A549 (cell line): ENCODE measurements around the gene EPB41L4B. TPM values are rescaled to one million over a fixed set of nuclear protein-coding genes. Genes with fewer than 3 reads are reported as not detected.

ENCODE experiments used
- ATAC-seq, 2 experiments: fragments of 200-7000 bp in 1 of 2; fragments of >200 bp in 1 of 2; cut with Nextera tagmentation in 1 of 2; cut with Tn5 transposase in 1 of 2; 3 replicates each; pipeline versions ENCODE4 v1.8.0 to v1.9.1; 2018 to 2020; ENCODE audit warnings: mild to moderate bottlenecking in 1 of 2, moderate library complexity in 1 of 2
- CTCF ChIA-PET: fragments of 300-600 bp; sonication (Branson Sonifier 250); formaldehyde crosslinking; extraction: SDS; loops from one replicate; lab custom pipeline; 2021; ENCODE audit warnings: antibody characterized with exemption, inconsistent platforms; lab: Yijun Ruan, JAX
- POLR2A ChIA-PET: fragments of 350-600 bp; formaldehyde crosslinking; extraction: SDS; loops from one replicate; lab custom pipeline; 2021; ENCODE audit warnings: antibody characterized with exemption, inconsistent platforms; lab: Yijun Ruan, JAX
- DNase-seq, 2 experiments: peaks; one replicate each; pipeline versions ENCODE4 v3.0.0 to v3.0.0-alpha.2; 2011 to 2016; ENCODE audit warnings: low read depth in 1 of 2, low spot score in 1 of 2
- FAIRE-seq: peaks from 2 replicates; lab custom pipeline; 2011; peaks lifted over from hg19 to GRCh38; lab: Jason Lieb, UNC
- H3K27ac ChIP-seq, 2 experiments: fragments of >200 bp; sonication (Bioruptor Twin); formaldehyde crosslinking; 3 replicates each; pipeline ENCODE4 v1.5.1; 2016 to 2017
- H3K4me1 ChIP-seq: fragments of >200 bp; sonication (Bioruptor Twin); formaldehyde crosslinking; 3 replicates; pipeline ENCODE4 v1.6.1; 2016
- H3K4me2 ChIP-seq: fragments of >200 bp; sonication (Bioruptor Twin); formaldehyde crosslinking; 3 replicates; pipeline ENCODE4 v1.6.1; 2016
- H3K4me3 ChIP-seq: fragments of >200 bp; sonication (Bioruptor Twin); formaldehyde crosslinking; 3 replicates; pipeline ENCODE4 v1.5.1; 2016
- H3K9me3 ChIP-seq: fragments of >200 bp; sonication (Bioruptor Twin); formaldehyde crosslinking; 3 replicates; pipeline ENCODE4 v1.6.1; 2016
- ATOH8 ChIP-seq: fragments of 250-450 bp; sonication (Bioruptor Pico); IDR thresholded peaks from 2 replicates; pipeline ENCODE4 v1.5.0; 2020; ENCODE audit warnings: low read depth, mild to moderate bottlenecking, moderate library complexity
- BHLHE40 ChIP-seq: IDR thresholded peaks from 2 replicates; pipeline ENCODE4 v1.6.1; 2012; ENCODE audit warnings: low read depth, low read length, inconsistent platforms
- CBX8 ChIP-seq: fragments of 200-600 bp; sonication (generic); IDR thresholded peaks from 2 replicates; pipeline ENCODE4 v1.6.1; 2016
- CEBPB ChIP-seq, 2 experiments: fragments of >200 bp in 1 of 2; sonication (Bioruptor Twin) in 1 of 2; formaldehyde crosslinking in 1 of 2; IDR thresholded peaks; 2 replicates each; pipeline ENCODE4 v1.6.1; 2012 to 2016
- CHD4 ChIP-seq: fragments of 200-600 bp; sonication (generic); IDR thresholded peaks from 2 replicates; pipeline ENCODE4 v1.6.1; 2016; ENCODE audit warnings: antibody characterized with exemption, mild to moderate bottlenecking, borderline replicate concordance
- CTCF ChIP-seq: fragments of >200 bp; sonication (Bioruptor Twin); formaldehyde crosslinking; IDR thresholded peaks from 3 replicates; pipeline ENCODE4 v1.5.1; 2016
- E2F6 ChIP-seq: IDR thresholded peaks from 2 replicates; pipeline ENCODE4 v1.6.1; 2012; ENCODE audit warnings: low read depth, borderline replicate concordance
- EHF ChIP-seq: fragments of 250-450 bp; sonication (Bioruptor Pico); IDR thresholded peaks from 2 replicates; pipeline ENCODE4 v1.5.0; 2020; ENCODE audit warnings: mild to moderate bottlenecking
- FOSB ChIP-seq: fragments of 250-450 bp; sonication (Bioruptor Pico); IDR thresholded peaks from 2 replicates; pipeline ENCODE4 v1.5.0; 2020; ENCODE audit warnings: mild to moderate bottlenecking, moderate library complexity
- FOSL2 ChIP-seq, 2 experiments: fragments of 450-650 bp in 1 of 2; fragments of >200 bp in 1 of 2; sonication (Bioruptor Twin) in 1 of 2; formaldehyde crosslinking; IDR thresholded peaks; 2 replicates each; pipeline versions ENCODE4 v1.5.0 to v1.6.1; 2016 to 2020; ENCODE audit warnings: mild to moderate bottlenecking in 1 of 2, moderate library complexity in 1 of 2
- HDAC2 ChIP-seq: fragments of 200-600 bp; sonication (generic); IDR thresholded peaks from 2 replicates; pipeline ENCODE4 v1.6.1; 2016
- HMGXB4 ChIP-seq: fragments of 250-450 bp; sonication (Bioruptor Pico); IDR thresholded peaks from 2 replicates; pipeline ENCODE4 v1.5.0; 2021; ENCODE audit warnings: mild to moderate bottlenecking, moderate library complexity, borderline replicate concordance
- HOXA7 ChIP-seq: fragments of 250-450 bp; sonication (Bioruptor Pico); IDR thresholded peaks from 2 replicates; pipeline ENCODE4 v1.5.0; 2020; ENCODE audit warnings: mild to moderate bottlenecking, moderate library complexity
- HOXB13 ChIP-seq: fragments of 250-450 bp; sonication (Bioruptor Pico); IDR thresholded peaks from 2 replicates; pipeline ENCODE4 v1.5.0; 2020; ENCODE audit warnings: low read depth, mild to moderate bottlenecking, moderate library complexity
- HOXB5 ChIP-seq: fragments of 250-450 bp; sonication (Bioruptor Pico); IDR thresholded peaks from 2 replicates; pipeline ENCODE4 v1.5.0; 2020; ENCODE audit warnings: mild to moderate bottlenecking, moderate library complexity
- JUN ChIP-seq, 2 experiments: fragments of >200 bp; sonication (Bioruptor Twin); formaldehyde crosslinking; IDR thresholded peaks; 2 replicates in 1 of 2; 3 replicates in 1 of 2; pipeline ENCODE4 v1.6.1; 2016 to 2017
- JUNB ChIP-seq: fragments of >200 bp; sonication (Bioruptor Twin); formaldehyde crosslinking; IDR thresholded peaks from 2 replicates; pipeline ENCODE4 v1.6.1; 2016
- KDM1A ChIP-seq: fragments of 200-600 bp; sonication (generic); IDR thresholded peaks from 2 replicates; pipeline ENCODE4 v1.6.1; 2016; ENCODE audit warnings: low read depth, mild to moderate bottlenecking
- MAX ChIP-seq: IDR thresholded peaks from 2 replicates; pipeline ENCODE4 v1.6.1; 2012
- MAZ ChIP-seq: fragments of 150-350 bp; IDR thresholded peaks from 2 replicates; pipeline ENCODE4 v1.6.1; 2014; ENCODE audit warnings: antibody characterized with exemption, low read depth, low read length, borderline replicate concordance
- MYC ChIP-seq: IDR thresholded peaks from 2 replicates; pipeline ENCODE4 v1.6.1; 2012; ENCODE audit warnings: mild to moderate bottlenecking, inconsistent platforms, low read length, improper control_type of control experiment, borderline replicate concordance
- NPAS2 ChIP-seq: fragments of 250-450 bp; sonication (Bioruptor Pico); IDR thresholded peaks from 2 replicates; pipeline ENCODE4 v1.8.0; 2022; ENCODE audit warnings: mild to moderate bottlenecking, moderate library complexity, borderline replicate concordance
- NR3C1 ChIP-seq: fragments of >200 bp; sonication (Bioruptor Twin); formaldehyde crosslinking; IDR thresholded peaks from 3 replicates; pipeline ENCODE4 v1.6.1; 2017
- PBX3 ChIP-seq: IDR thresholded peaks from 2 replicates; pipeline ENCODE4 v1.6.1; 2012
- RAD21 ChIP-seq, 2 experiments: fragments of >200 bp in 1 of 2; sonication (Bioruptor Twin) in 1 of 2; formaldehyde crosslinking in 1 of 2; IDR thresholded peaks in 1 of 2; conservative IDR thresholded peaks in 1 of 2; 2 replicates in 1 of 2; 3 replicates in 1 of 2; pipeline ENCODE4 v1.6.1; 2012 to 2018; ENCODE audit warnings: inconsistent platforms in 1 of 2
- RCOR1 ChIP-seq: fragments of 150-350 bp; IDR thresholded peaks from 2 replicates; pipeline ENCODE4 v1.6.1; 2014; ENCODE audit warnings: antibody characterized with exemption, low read length, low read depth
- RNF2 ChIP-seq: fragments of 200-600 bp; sonication (generic); IDR thresholded peaks from 2 replicates; pipeline ENCODE4 v1.6.1; 2016; ENCODE audit warnings: low read depth, mild to moderate bottlenecking, antibody characterized with exemption, moderate library complexity, borderline replicate concordance
- SMC3 ChIP-seq: fragments of >200 bp; sonication (Bioruptor Twin); formaldehyde crosslinking; IDR thresholded peaks from 3 replicates; pipeline ENCODE4 v1.6.1; 2018; ENCODE audit warnings: inconsistent platforms
- USF2 ChIP-seq: fragments of 450-650 bp; IDR thresholded peaks from 2 replicates; pipeline ENCODE4 v1.6.1; 2014; ENCODE audit warnings: antibody characterized with exemption
- ZC3H11A ChIP-seq: fragments of 450-650 bp; IDR thresholded peaks from 2 replicates; pipeline ENCODE4 v1.6.1; 2014; ENCODE audit warnings: antibody characterized with exemption, mild to moderate bottlenecking
- ZNF302 ChIP-seq: fragments of 250-450 bp; sonication (Bioruptor Pico); IDR thresholded peaks from 2 replicates; pipeline ENCODE4 v1.9.0; 2021; ENCODE audit warnings: inconsistent platforms, mild to moderate bottlenecking, moderate library complexity
- WGBS: methylation state at CpG from one replicate; pipeline ENCODE4 v1.1.6; 2017; ENCODE audit errors: missing lambda C conversion rate; 5-methylcytosine and 5-hydroxymethylcytosine counted together
- polyA minus RNA-seq: library from RNA; depleted of rRNA, polyadenylated mRNA; stranded (reverse); fragments of >200 nt; gene quantifications from 2 replicates; pipeline ENCODE4 v1.2.3, GENCODE V29; 2011; rRNA and poly(A)+ RNA removed
- polyA plus RNA-seq, 4 experiments: library from polyadenylated mRNA; depleted of rRNA in 3 of 4; stranded (reverse); fragments of >200 nt; fragmentation: RNase III in 1 of 4; extraction: RNeasy Plus Mini Kit Qiagen cat#74134 plus additional on column Dnase treatment in 1 of 4; gene quantifications; 2 replicates in 3 of 4; 3 replicates in 1 of 4; pipeline ENCODE4 v1.2.3, GENCODE V29; 2011 to 2017

EPB41L4B gene
- polyA plus RNA-seq (2011; rRNA removed) = 18.6 and 22.0 TPM in 2 replicates
- 4.2 and 5.0 TPM in 2 replicates for polyA plus RNA-seq (2012; cell fraction: cytosol; rRNA removed)
- 2.2 and 3.2 TPM in 2 replicates for polyA plus RNA-seq (2012; cell fraction: nucleus; rRNA removed)
- 7.9 to 8.0 TPM (median 7.9 TPM) in 3 replicates for polyA plus RNA-seq (2017; fragmentation: RNase III; extraction: RNeasy Plus Mini Kit Qiagen cat#74134 plus additional on column Dnase treatment)
- 14.0 and 14.7 TPM in 2 replicates for polyA minus RNA-seq

GRCh38 chr9:109320742-109321448 lies at the start of gene EPB41L4B:
EPB41L4B (minus strand) TSS chr9:109321059; CDS start chr9:109320446, 613 bp downstream.
- Histone ChIP-seq H3K4me2 (peak within 1 kb of the TSS; percentile 93), H3K9me3 (no peaks in the 10 kb centered on the region), H3K4me3 (peak within 1 kb of the TSS; percentile 85), H3K4me1 (peaks cover 40% of the 10 kb centered on the region), H3K27ac (peak within 1 kb of the TSS; percentile 84 to 93)
- DNase-seq = peak; percentile 72 to 91
- TF ChIP-seq E2F6 = peak; percentile 93
- peak; percentile 95 for TF ChIP-seq SMC3
- no peak; the same call in 1 of the 2 replicates for TF ChIP-seq HMGXB4 (CRISPR knock-in tag)
- TF ChIP-seq ATOH8 = peak; percentile 84; the same call in 1 of the 2 replicates
- TF ChIP-seq ZNF302 = no peak
- no peak for TF ChIP-seq CBX8
- no peak; the same call in 1 of the 2 replicates for TF ChIP-seq ZC3H11A
- peak; percentile 96 for TF ChIP-seq NPAS2
- no peak for TF ChIP-seq HDAC2
- no peak for TF ChIP-seq JUNB
- peak; percentile 80; the same call in 1 of the 2 replicates for TF ChIP-seq HOXB13 (CRISPR knock-in tag)
- peak; percentile 93 to 99 for TF ChIP-seq RAD21 (conservative IDR thresholded peaks at IDR 0.05 in 1 of 2, IDR thresholded peaks at IDR 0.05 in 1 of 2)
- peak; percentile 88 for TF ChIP-seq USF2
- no peak for TF ChIP-seq RCOR1
- TF ChIP-seq JUN (IDR thresholded peaks at IDR 0.05) = peak in 1 of 2 experiments; percentile 34; a peak in 1 of 5 replicates
- TF ChIP-seq CEBPB (IDR thresholded peaks at IDR 0.05) = no peak
- TF ChIP-seq HOXB5 = peak; percentile 66; the same call in 1 of the 2 replicates
- TF ChIP-seq CHD4 = no peak
- TF ChIP-seq PBX3 = no peak
- TF ChIP-seq MYC = peak; percentile 85
- no peak for TF ChIP-seq KDM1A
- TF ChIP-seq MAZ = 0 out of 2 replicates have a peak, but pooled peaks have one; percentile 28
- no peak for TF ChIP-seq HOXA7 (CRISPR knock-in tag)
- TF ChIP-seq FOSB (CRISPR knock-in tag) = no peak
- TF ChIP-seq BHLHE40 = peak; percentile 95
- peak; percentile 99 for TF ChIP-seq MAX
- TF ChIP-seq RNF2 = no peak
- TF ChIP-seq NR3C1 = no peak
- TF ChIP-seq EHF (CRISPR knock-in tag) = peak; percentile 79; the same call in 1 of the 2 replicates
- no peak for TF ChIP-seq FOSL2 (IDR thresholded peaks at IDR 0.05)
- TF ChIP-seq FOSL2 (CRISPR knock-in tag; IDR thresholded peaks at IDR 0.05) = peak; percentile 17; the same call in 1 of the 2 replicates
- peak; percentile 92 for TF ChIP-seq CTCF
- 4% methylated on average over 7 of the region's 72 CpGs for WGBS
- FAIRE-seq = no peak
- POLR2A ChIA-PET = no interaction called here
- ATAC-seq = peak; percentile 83 to 90
- CTCF ChIA-PET = interaction anchor here (0.7 to 2.9 kb wide), 27 partner anchors 9 to 233 kb away, joined by 3 to 22 read pairs (median 4); no protein-coding TSS in a partner anchor
